ENCODE measurements around the gene ROR1.

DNA sequence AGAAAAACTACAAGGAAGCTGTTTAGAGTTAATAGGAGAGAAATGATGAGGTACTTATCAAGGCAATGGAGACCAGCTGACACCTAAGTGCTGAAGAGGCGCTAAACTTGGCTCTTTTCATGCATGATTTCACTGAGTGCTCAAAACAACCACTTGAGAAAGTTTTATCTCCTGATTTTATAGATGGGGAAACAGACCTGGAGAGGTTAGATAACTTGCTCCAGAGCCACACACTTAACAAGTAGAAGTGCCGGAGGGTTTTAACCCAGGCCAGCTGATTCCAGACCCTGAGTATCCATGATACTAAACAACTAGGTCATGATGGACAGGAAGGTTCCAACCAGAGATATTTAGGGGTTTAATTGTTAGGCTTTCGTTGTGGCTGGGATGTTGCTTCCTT is 455.5 kb downstream of the ROR1 start:
- TF ChIP-seq POLR2A (IDR thresholded peaks at IDR 0.05; ENCODE audit: borderline replicate concordance, extremely low read depth, insufficient read depth, insufficient read length) (no peak), YY1 (IDR thresholded peaks at IDR 0.05; ENCODE audit: extremely low read depth, insufficient replicate concordance, low read depth, low read length) (no peak), SP1 (IDR thresholded peaks at IDR 0.05; ENCODE audit: low read depth) (no peak), MAX (IDR thresholded peaks at IDR 0.05) (no peak), ELF1 (IDR thresholded peaks at IDR 0.05; ENCODE audit: borderline replicate concordance, low read depth) (no peak), EZH2 (IDR thresholded peaks at IDR 0.05) (no peak), CEBPB (IDR thresholded peaks at IDR 0.05; ENCODE audit: low read depth) (no peak), EZH2phosphoT487 (IDR thresholded peaks at IDR 0.05; ENCODE audit: borderline replicate concordance) (no peak), EGR1 (IDR thresholded peaks at IDR 0.05; ENCODE audit: low read depth) (no peak), JUND (IDR thresholded peaks at IDR 0.05) (no peak), SRF (IDR thresholded peaks at IDR 0.05; ENCODE audit: low read depth) (no peak), SIN3A (IDR thresholded peaks at IDR 0.05; ENCODE audit: low read depth) (no peak), POLR2AphosphoS5 (IDR thresholded peaks at IDR 0.05; ENCODE audit: low read depth, low read length) (no peak)
- TF ChIP-seq, protein P1, sequence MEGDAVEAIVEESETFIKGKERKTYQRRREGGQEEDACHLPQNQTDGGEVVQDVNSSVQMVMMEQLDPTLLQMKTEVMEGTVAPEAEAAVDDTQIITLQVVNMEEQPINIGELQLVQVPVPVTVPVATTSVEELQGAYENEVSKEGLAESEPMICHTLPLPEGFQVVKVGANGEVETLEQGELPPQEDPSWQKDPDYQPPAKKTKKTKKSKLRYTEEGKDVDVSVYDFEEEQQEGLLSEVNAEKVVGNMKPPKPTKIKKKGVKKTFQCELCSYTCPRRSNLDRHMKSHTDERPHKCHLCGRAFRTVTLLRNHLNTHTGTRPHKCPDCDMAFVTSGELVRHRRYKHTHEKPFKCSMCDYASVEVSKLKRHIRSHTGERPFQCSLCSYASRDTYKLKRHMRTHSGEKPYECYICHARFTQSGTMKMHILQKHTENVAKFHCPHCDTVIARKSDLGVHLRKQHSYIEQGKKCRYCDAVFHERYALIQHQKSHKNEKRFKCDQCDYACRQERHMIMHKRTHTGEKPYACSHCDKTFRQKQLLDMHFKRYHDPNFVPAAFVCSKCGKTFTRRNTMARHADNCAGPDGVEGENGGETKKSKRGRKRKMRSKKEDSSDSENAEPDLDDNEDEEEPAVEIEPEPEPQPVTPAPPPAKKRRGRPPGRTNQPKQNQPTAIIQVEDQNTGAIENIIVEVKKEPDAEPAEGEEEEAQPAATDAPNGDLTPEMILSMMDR (IDR thresholded peaks at IDR 0.05 in 2 of 3, conservative IDR thresholded peaks at IDR 0.05 in 1 of 3; ENCODE audit: borderline replicate concordance in 1 of 3, insufficient read depth in 1 of 3, low read depth in 2 of 3, low read length in 2 of 3), result no peak

Measured in HCT116 (cell line).